B cell (primary cell): Measurements from ENCODE around the gene PRSS8.

Experiments
- CTCF ChIP-seq: fragments of 200-600 bp; IDR thresholded peaks from one replicate; pipeline ENCODE4 v1.8.0; 2022; ENCODE audit warnings: antibody characterized with exemption, mild to moderate bottlenecking
- EZH2 ChIP-seq: IDR thresholded peaks from 2 replicates; pipeline ENCODE4 v1.6.1; 2012; ENCODE audit warnings: borderline replicate concordance, low read depth, mild to moderate bottlenecking, moderate library complexity, low read length; ENCODE audit not compliant: insufficient read depth, poor library complexity, severe bottlenecking

GRCh38 chr16:31110106-31111034 is 25.2 kb downstream of the PRSS8 start:
- no peak for TF ChIP-seq CTCF
- TF ChIP-seq EZH2, result no peak
